GM21619 (cell line): ENCODE measurements around the gene SLC9A9.
"Not testable (repeated sequence)": the region's sequence is repeated elsewhere in the genome, so short reads cannot be mapped to it uniquely, and the experiment has no call there.

Experiments
- ATAC-seq: cut with Tn5 transposase; IDR thresholded peaks from one replicate; pipeline ENCODE4 v1.9.1; 2021; ENCODE audit not compliant: unreplicated experiment

Gene SLC9A9

DNA sequence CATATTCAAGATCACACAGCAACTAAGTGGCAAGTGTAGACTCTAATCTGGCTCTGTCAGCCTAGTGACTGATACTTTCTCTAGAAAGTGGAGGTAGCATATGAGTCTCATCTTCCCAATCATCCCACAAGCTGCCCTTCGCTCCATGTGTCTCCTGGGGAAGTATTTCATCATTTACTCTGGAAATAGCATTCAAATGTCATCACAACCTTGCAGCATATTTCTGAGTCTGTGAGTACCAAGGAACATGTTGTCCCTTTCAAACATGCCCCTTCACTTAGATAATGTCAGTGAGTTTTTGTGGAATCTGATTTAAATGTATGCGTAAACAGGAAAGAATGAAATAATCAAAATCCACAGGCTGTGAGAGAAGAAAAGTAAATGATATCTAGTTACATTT is 322.9 kb downstream of the SLC9A9 start:
- no peak for ATAC-seq

DNA sequence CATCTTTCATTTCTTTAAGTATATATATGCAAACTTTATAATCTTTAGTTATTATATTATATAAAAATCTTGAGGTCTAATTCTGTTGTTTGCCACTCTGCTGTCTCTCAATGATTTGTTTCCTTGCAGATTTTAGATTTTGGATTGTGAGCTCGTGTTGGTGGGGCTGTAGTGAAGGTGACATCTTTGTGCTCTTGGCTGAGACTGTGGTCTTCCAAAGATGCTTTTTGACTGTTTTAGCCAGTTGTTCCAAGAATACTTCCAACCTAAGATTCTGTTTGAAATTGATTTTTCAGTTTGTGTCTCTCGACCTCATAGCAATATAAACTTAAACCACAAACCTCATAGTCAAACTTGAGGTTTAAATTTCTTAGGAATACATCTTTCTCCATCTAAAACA is 326.5 kb downstream of the SLC9A9 start:
- ATAC-seq: no peak

DNA sequence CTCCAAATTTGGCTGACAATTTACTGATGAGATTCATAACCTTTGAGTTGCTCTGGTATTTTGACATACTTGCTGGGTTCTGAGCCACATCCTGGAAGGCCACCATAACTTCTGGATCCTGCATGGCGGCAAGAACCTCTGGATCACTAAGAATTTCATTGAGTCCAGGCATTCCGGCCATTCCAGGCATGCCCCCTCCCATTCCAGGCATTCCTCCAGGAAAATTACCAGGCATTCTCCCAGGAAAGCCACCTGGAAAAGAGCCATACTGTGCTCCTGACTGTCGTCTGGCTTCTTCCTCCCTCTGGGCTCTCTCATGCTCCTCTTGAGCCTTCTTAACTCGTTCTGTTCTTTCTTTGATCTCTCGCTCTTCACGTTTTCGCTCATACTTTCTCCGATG is 331.1 kb downstream of the SLC9A9 start:
- ATAC-seq: not testable (repeated sequence)

DNA sequence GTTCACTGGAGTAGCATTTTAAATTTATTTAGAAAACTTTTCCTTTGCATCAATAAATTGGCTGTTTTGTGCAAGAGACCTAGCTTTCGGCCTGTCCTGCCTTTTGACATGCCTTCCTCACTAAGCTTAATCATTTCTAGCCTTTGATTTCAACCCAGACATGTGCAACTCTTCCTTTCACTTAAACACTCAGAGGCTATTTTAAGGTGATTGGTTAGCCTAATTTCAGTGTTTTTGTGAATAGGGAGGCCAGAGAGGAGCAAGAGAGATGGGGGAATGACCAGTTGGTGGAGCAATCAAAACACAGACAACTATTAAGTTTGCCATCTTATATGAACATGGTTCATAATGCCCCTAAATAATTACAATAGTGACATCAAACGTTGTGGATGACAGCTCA is 333.4 kb downstream of the SLC9A9 start:
- no peak for ATAC-seq

DNA sequence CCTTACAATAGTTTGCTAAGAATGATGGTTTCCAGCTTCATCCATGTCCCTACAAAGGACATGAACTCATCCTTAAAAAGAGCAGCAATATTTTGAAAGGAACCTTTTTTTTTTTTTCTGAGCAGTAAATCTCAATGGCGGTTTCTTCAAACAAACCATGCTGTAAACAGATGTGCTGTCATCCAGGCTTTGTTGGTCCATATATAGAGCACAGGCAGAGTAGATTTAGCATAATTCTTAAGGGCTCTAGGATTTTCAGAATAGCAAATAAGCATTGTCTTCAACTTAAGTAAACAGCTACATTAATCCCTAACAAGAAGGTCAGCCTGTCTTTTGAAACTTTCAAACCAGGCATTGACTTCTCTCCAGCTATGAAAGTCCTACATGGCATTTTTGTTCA is 334.2 kb downstream of the SLC9A9 start:
- ATAC-seq: no peak

DNA sequence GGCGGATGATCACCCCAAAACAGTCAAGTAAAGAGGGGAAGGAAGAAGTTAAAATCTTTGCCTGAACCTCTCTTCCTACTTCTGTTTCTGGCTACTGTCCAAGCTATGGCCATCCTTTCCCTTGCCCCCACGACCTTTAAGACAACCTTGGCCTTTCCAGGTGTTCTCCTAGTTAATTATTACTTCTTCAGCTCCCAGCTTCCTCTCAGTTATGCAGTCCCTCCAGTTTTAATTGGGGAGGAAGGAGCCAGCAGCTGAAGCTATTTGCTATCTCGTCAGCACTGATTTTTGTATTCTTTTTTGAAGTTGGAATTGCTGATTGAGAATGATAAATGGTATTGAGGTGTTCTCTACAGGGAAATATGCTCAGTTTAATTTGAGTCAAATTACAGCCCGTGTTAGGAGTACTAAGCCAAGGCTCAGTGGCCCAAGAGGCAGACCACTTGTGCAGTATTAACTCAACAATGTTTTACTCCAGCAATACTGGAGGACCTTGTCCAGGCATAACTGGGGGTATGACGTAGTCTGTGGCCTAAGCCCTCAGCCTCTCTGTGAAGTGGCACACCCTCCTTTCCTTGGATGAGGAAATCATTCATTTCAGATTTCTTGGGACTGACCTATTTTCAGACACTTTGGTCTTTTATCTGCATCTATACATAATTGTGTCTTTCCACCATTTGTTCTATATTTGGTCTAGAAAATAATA is 336.9 kb downstream of the SLC9A9 start:
- ATAC-seq: no peak

DNA sequence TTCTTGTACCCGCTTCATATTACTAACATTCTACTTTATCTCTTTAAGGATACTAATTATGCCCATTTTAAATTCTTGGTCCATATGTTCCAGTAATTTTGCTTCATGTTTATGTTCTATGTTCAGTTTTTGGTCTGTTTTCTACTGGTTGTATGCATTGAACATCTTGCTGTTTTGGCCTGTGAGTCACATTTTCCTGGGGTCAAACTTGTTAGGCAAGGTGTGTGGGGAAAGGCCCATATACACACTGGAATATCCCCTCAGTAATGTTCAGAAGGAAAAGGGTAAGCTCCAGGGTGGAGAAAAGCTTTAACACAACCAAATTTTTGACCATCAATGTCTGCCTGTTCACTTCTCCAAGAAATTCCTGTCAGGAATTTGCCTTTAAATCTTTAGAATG is 337.7 kb downstream of the SLC9A9 start:
- ATAC-seq: no peak

DNA sequence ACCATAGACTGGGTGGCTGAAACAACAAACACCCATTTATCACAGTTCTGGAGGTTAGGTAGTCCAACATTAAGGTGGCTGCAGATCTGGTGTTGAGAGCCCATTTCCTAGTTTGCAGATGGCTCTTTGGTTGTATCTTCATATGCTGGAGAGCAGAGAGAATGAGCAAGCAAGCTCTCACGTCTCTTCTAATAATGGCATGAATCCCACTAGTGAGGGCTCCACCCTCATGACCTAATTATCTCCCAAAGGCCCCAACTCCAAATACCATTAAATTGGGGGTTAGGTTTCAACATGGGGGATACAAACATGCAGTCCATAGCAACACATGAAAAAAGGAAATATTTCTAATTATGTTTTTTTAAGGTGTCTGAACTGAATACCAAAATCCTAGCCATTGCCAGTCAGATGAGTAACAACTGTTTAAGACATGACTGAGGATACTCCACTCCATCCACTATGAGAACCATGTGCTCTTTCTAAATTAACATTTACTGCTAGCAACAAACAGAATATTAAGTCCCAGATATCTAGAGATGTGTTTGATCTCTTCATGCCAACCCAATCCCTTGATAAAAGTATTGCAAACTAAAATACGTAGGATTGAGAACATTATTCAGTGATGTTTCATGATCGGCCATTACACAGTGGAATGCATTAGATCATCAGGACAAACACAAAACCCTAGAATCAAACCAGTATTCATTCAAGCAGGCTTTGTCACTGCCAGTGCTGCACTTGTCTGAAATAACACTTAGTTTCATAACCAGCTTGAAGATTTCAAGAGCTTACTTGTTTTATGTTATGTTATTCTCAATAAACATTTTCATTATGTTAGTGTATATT is 340.3 kb downstream of the SLC9A9 start:
- no peak for ATAC-seq

DNA sequence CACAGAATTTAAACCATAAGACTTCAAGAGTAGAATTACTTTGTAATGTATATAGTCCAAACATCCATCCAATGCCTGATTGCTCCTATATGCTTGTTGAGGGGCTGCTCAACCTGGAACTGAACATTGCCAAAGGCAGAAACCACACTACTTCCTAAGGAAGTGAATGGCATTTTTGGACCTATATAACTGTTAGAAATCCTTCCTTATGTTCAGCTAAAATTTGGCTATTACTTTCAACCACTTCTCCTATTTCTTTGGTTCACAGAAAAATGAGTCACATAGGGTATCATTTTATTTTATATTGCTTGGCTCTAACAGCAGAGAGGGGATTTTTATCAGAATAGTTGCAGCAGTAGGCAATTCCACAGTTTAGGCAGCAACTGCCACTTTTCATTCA is 342.1 kb downstream of the SLC9A9 start:
- no peak for ATAC-seq

DNA sequence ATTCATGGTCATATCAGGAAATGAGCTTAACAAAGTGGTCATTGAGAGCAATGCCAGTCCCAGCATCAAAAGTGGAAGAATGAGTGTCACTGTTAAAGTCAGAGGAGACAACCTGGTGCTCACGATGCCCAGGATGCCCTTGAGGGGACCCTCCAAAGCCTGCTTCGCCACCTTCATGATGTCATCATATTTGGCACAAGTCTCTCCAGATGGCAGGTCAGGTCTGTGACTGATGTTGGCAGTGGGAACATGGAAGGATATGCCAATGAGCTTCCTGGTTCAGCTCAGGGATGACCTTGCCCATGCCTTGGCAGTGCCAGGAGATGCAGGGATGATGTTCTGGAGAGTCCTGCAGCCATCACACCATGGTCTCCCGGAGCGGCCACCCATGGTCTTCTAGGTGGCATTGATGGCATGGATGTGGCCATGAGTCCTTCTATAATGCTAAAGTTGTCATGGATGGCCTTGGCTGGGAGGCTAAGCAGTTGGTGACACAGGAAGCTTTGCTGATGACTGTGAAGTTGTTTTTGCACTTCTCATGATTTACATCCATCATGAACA is 344.9 kb downstream of the SLC9A9 start:
- no peak for ATAC-seq

DNA sequence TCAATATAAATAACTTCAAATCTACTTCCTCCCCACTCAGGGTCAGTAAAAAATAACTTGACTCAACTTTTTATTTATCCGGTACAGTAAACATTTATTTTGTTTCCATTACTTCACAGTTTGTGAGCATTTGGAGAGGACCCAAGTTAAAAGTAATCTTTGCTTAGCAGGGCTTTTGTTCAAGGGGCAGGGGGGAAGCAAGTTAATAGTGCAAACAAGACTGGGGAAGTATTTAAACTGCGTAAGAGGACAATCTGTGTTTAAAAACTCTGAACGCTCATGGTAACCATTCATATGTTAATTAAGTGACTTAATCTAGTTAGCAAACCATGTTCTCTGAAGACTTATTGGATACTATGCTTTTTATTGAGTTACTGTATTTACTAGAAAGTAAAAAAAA is 346.2 kb downstream of the SLC9A9 start:
- ATAC-seq: no peak

DNA sequence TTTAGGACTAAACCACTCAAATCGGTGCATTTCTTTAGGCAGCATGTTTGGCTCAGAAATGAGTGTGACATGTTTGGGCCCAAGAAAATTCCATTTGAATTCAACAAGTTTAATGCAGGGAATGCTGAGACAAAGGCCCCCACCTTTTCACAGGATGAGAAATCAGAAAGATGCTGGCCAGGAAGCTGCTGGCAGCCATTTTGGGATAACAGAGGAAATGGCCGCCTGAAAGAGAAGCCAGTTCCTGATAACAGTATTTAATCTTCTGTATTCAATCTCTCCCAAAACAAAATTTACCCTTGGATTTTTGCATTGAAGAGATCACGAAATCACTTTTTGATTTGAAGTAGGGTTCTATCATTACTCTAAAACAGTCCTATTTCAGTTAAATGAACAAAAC is 350.9 kb downstream of the SLC9A9 start:
- ATAC-seq: no peak

DNA sequence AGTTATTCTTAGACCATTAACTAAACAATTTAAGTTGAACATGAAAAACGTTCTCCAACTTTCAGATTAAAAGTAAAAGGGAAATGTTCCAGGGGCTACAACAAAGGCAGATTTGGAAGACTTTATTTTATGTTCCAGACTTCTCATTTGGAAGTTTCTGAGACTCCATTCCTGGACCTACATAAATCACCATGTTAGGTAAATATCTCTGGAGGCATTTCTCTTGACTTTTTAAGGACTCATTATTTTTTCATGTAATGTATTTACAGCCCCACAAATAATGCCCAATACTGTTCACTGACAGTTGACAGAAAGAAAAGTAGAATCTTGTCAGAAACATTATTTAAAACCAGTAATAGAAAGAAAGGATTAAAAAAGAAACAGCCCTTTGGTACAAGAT is 352.1 kb downstream of the SLC9A9 start:
- ATAC-seq: no peak

DNA sequence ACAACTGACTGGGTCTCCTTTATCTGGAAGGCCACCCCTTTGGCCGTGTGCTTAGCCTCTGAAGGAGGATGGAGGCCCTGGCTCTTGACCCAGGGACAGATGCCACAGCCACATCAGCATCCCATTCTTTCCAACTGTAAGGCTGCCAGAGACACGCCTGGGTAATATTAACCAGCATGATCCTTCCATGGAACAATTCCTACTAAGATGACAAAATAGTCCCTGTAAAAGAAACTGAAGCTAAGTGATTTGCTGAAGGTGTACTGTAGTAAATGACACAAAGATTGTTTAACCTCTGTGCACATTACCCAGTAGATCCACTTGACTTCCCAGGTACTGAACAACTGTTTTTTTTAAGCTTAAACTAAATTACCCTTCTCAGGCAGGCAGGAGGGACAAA is 352.7 kb downstream of the SLC9A9 start:
- ATAC-seq: no peak

DNA sequence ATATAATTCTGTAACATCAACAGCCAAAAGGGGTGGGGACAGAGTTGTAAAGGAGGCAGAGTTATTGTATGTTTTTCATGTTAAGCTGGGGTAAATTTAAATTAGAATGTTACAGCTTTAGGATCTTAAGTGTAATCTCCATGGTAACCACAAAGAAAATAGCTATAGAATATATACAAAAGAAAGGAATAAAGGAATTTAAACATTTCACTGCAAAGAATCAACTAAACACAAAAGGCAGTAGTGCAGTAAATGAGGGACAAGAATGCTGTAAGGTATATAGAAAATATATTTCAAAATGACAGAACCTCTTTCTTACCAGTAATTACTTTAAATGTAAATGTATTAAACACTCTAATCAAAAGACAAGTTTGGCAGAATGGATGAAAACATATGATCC is 361.7 kb downstream of the SLC9A9 start:
- ATAC-seq: no peak

DNA sequence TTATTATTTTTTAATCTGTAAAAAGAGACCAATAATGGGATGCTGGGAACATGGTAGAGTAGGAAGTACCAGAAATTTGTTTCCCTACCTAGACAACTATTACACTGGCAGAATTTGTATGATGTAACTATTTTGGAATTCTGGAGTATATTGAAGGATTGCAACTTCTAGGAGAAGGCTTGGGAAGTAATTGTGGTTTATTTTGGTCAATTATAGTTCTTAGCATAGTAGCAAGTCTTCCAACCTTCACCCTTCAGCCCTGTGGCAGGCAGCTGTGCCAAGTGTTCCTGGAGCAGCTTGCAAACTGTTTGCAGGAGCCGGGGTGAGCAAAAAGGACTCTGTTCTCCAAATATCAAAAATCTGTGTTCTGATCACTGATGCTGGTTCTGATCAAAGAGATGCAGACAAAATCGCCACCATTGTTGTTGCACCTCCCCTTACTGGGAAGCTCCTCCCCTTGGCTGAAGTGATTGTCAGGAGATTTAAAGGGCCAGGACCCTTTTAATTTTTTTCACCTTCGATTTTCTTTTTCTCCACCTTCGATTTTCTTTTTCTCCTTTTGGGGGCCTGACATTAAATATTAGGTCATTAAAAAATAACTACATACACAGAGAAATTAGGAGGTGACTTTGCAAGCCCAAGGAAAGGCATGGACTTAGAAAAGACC is 363.3 kb downstream of the SLC9A9 start:
- ATAC-seq: no peak

DNA sequence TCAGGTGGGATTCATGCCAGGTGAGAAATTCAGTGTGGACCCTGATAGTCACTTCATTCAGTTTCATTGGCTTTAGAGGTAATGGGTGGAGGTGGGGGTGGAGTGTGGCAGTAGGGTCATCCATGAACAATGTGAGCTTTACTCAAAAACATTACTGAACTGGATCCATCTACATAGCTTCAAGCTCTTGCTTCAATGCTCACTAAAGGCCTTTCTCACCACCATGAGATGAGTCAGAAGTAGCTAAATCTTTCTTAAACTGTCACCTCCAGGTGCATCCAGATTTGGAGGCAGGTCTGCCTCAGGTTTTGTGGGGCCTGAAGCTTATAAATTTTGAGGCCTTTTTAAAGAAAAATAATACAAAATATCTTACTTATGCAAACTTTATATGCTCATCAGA is 365.1 kb downstream of the SLC9A9 start:
- no peak for ATAC-seq

DNA sequence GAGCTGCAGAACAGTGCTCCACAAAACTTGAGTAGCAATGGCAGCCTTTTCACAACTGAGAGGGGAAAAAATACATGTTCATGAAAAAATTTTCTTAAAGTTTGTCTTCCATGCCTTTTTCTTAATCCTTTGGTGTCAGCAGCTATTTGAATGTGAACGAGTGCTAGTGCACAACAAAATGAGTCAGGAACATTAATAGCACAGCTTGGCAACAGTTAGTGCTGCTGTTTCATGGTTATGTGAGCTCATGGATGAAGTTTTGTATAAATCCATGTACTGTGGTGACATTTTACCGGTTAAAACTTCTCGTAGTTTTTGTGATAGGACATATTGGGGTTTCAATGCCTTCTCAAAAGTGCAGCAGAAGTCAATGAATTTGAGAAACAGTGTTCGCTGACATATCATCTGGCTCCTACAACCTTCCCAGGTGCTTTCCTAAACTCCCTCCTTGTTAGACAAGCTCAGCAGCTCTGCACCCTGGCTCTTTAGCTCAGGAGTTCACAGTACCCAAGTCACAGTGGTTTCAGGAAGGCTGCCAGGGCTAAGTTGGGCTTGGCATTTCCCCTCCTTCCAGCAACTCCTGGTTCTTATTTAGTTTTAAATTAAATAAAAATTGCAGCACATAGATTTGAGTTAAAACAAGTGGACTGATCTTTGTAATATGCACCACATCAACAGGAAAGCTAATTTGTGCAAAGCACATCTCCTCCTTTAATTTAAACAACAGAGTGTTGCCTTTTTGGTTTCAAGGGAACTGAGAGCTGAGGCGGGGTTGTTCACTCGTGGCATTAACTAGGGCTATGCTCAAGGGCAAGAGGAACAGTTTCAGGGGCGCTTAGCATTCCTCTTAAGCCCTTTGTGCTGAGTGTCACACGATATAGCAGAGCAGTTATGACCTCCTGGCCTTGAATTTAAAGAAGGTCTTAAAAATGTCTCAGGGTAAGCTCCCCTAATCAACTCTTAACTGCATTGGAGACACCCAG is 365.9 kb downstream of the SLC9A9 start:
- no peak for ATAC-seq

DNA sequence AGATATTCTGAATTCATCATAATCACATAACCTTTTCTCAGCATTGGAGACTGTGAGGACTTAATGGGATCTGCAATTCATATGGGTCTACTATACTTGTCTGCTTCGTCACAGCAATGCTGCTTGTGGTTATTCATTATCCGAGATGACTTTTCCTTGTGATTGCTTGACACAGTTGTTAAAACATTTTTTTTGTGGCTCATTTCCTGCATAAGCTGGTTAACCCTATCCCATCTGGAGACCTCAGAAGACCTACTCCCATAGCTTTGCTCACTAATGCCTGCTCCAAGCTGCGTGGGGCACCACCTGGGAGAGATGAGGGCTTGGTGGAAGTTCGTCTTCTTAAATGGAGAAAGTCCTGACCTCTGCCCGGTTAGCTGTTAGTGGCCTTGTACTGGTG is 367.9 kb downstream of the SLC9A9 start:
- no peak for ATAC-seq

DNA sequence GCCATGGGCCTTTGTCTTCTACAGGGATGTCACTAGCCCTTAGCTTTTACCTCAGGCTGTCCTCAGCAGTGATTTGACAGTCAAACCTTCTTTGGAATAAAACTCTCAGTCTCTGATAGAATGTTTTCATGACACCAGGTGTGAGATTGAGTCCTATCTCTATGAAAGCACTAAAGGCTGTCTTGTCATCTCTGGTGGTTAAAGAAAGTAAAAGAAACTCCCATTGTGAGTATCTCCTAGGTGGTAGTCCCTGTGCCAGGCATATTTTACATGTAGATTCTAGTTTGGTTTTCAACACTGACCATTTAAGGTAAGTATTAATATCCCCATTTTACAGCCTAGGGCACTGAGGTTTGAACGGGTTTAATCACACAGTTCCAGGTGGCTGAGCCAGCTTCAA is 368.5 kb downstream of the SLC9A9 start:
- no peak for ATAC-seq
